Activated CD4-positive, alpha-beta T cell treated with anti-CD3 and anti-CD28 coated beads, Interleukin-10, Interleukin-2, amounts not matched to agents 100 ng/mL and 50 ng/mL, durations not matched to agents 16 hours and 8 hours (primary cell): ENCODE results near the gene NCS1.
"Not testable (repeated sequence)": the region's sequence is repeated elsewhere in the genome, so short reads cannot be mapped to it uniquely, and the experiment has no call there.

ENCODE experiments used
- DNase-seq: peaks from one replicate; pipeline ENCODE4 v3.0.0-alpha.2; 2020

The NCS1 gene

DNA sequence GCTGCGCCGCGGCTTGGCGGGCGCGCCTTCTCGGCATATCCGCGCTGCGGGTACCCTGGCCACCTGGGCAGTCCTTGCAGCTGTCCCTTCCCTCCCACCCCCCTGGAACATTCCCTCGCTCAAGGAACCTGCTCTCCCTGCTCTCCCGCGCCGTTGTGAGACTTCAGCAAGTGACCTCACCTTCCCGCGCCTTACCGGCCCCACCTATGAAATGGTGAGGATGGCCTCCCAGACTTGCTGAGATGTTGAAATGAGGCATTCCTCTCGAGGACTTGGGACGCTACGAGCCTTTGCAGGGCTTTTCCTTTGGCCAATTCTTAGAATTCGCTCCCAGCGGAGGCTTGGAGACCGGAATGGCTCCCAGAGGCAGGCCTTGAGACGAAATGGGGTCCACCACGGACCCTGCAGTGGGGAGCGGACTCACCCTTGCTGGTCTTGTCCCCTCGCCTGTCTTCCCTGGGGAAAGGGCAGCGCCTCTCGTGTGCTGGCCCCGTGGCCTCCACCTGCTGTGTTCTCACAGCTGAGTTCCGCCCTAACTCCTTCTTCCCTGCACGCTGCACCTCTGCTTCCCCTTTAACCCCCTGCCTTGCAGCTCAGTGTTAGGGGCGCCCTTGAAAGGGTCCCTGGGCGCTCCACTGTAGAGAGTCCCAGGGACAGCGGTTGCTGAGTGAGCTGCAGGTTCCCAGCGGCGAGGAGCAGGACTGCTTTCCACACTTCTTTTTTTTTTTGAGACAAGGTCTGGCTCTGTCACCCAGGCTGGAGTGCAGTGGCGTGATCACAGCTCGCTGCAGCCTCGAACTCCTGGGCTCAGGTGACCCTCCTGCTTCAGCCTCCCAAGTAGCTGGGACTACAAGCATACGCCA lies 94.3 kb downstream of the NCS1 start:
- DNase-seq = no peak

DNA sequence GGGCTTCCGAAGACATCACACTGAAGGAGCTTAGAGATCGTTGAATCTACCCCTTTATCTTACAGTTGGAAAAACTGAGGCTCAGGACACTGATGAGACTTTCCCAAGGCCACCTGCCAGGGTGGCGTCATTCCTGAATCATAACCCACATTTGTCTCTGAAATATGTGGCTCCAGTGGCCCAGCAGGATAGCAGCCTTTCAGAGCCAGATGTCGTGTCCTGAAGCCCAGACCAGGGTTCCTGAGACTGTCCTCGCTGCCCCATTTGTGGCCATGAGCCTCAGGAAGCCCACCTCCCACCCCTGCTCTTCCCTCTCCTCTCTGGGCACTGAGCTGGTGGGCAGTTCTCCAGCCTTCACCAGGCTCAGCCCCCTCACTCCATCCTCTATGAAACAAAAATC lies 95.7 kb downstream of the NCS1 start:
- DNase-seq = no peak

DNA sequence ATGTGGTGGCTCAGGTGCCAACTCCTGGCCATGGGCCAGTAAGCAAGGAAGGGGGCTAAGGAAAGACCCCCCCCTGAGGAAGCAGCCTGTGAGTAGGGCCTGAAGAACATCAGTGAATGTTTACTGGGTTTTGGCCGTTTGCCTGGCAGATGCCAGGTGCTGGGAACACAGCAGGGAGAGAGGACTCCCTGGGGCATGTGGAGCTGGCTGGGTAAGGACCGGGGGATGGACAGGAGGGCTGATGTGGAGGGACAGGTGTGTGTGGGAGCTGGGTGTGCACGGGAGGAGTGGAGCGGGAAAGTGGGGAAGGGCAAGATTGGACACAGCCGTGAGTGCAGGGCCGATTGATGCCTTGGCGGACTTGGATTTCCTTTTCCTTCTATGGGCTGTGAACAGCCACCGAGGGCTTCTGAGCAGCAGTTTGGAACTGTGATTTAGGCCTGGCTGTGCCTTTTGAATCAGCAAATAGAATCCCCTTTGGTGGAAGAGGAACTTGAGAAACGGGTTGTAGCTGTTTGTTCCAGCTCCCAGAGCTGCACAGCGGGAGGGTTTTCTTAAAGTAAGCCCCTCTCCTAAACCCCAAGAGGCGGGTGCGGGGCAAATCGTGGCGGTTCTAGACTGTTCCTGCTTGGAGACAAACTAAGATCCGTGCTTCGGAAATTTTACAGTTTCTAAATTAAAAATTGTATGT lies 96.5 kb downstream of the NCS1 start:
- no peak for DNase-seq

DNA sequence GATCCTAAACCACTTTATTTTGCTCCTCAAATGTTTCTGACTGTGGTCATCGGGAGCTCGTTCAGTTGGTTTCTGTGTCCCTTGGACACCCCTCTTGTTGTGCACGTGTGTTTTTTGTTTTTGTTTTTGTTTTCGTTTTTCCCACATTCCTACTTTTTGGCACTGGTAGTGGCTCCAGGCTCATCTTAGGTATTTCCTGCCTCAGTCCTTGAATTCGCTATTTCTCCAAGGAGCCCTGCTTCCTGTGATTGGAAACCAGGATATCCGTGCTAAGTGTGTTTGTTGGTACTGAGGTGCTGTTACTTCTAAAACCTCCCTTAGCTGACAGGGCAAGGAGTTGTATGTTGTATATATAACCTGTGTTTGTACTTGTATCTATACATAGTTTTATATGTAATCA lies 99.3 kb downstream of the NCS1 start:
- no peak for DNase-seq

DNA sequence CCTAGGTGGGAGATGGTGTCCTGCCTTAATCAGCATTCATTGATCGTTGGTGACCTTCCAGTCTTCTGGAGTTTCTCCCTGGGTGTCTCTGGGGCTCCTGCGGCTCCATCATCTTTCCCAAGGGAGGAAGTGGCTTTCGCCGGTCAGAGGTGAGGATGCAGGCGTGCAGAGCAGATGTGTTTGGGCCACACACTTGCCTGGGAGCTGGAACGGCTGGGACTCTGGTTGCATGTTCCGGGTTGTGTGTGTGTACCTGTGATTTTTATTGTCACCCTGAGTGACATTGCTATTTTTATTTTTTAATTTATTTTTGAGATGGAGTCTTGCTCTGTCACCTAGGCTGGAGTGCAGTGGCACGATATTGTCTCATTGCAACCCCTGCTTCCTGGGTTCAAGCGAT lies 103.0 kb downstream of the NCS1 start:
- DNase-seq = no peak

DNA sequence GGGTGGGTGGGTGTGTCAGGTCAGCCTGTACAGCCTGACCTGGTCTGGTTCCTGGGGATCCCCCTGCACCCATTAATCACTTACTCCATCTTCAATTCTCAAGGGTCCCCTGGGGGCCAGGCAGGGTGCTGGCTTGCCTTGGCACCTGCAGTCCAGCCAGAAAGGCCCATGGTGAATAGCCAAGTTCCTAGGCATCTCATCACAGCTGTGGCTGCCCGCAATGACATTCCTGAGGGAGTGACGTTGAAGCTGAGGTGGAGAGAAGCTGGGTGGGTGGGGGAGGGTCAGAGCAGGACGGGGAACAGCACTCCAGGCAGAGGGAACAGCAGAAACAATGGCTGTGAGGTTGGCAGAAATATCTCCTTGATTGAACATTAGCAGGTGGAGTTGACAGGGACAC lies 103.9 kb downstream of the NCS1 start:
- DNase-seq = no peak

DNA sequence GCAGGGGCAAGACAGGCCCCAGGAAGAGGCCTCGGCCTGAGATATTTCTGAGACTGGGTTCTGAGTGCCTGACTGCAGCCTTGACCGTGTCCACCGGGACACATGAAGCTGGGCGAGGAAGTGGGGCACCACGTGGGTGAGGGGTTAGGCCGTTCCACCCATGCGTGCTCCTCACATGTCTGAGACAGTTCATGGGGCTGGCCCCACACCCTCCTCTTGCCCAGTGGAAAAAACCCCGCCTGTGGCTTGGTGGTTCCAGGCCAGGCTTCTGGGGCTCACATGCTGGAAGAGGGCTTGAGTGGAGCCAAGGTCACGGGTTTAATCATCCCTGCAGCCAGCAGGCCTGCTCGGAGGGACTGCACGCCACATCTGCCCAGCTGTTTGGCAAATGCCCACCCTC lies 104.8 kb downstream of the NCS1 start:
- DNase-seq = no peak

DNA sequence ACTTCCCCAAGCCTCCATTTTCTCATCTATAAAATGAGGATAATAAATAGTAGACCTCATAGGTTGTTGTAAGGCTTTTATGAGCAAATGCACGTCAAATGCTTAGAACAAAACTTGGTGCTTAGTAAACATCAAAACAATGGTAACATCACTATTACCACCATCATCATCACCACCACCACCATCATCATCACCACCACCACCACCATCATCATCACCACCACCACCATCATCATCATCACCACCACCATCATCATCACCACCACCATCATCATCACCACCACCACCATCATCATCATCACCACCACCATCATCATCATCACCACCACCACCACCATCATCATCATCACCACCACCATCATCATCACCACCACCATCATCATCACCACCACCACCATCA lies 105.3 kb downstream of the NCS1 start:
- not testable (repeated sequence) for DNase-seq

DNA sequence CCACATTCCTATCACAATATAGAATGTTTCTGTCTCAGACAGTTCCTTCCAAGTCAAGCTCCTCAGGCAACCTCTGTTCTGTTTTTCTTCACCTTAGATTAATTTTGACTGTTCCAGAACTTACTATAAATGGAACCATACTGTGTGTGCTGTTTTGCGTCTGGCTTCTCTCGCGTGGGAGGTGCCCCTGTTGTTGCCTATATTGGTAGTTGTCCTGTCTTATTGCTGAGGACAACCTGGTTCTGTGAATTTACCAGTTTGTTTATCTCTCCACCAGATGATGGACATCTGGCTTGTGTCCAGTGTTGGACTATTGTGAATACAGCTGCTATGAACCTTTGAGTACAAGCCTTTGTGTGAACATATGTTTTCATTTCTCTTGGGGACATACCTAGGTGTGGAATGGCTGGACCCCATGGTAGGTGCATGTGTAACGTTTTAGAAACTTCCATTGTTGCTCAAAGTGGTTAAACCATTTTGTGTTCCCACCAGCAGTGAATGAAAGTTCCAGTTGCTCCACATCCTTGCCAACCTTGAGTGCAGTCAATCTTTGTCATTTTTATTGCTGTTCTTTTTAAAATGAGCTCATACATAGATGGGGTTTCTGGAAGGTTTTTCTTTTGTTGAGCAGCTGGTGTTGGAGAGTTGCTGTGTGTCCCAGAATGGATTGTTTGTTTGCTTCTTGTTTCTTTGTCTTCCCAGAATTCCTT lies 111.5 kb downstream of the NCS1 start:
- DNase-seq = no peak

DNA sequence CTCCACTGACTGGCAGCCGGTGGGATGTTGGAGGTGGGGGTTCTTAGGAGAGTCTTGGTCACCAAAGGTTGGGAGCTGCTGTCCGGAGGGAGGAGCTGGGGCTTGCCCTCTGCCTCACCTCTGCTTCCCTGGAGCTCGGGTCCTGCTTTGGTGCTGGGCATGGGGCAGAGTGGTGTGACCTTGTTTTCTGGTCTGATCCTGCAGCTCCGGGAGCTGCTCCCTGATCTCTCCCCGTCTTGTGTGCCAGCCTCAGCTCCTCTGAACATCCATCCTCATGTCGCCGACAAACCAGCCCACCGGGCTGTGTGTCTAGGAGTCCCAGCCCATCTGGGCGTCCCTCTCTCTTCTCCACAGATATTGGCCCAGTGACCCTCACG lies 112.0 kb downstream of the NCS1 start:
- DNase-seq = no peak

DNA sequence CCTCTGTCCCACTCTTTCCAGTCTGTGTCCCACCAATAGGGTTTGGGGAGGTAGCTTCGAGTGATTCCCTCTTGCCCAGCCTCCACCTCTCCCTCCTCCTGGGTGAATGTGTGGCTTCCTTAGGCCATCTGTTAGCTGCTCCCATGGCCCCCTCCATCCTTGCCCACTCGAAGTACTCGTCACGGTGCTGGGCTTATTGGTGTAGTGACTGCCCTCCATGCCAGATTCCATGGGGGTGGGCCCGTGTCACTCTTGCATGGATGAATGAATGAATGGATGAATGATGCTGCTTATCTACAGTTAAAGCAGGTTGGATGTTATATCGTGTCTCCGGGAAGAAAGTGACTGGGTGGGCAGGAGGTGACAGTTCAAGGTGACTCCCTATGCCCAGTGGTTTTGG lies 112.5 kb downstream of the NCS1 start:
- DNase-seq = no peak

DNA sequence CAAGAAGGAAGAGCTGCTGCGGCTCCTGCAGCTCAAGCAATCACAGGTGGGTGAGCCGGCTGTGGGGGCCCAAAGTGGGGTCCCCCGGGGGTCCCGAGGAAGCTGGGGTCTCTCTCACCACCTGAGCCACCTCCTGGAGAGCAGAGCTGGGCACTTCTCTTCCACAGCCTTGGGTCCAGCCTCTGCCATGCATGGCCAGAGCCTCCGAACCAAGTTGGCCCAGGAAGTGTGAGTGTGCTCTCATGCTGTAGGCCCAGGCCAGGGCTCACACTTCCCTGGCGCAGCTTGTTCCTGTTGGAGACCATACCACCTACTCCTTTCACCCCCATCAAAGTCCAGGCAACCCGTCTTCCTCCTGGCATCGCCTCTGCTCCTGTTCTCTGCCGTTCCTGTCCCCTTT lies 113.1 kb downstream of the NCS1 start:
- DNase-seq = no peak

DNA sequence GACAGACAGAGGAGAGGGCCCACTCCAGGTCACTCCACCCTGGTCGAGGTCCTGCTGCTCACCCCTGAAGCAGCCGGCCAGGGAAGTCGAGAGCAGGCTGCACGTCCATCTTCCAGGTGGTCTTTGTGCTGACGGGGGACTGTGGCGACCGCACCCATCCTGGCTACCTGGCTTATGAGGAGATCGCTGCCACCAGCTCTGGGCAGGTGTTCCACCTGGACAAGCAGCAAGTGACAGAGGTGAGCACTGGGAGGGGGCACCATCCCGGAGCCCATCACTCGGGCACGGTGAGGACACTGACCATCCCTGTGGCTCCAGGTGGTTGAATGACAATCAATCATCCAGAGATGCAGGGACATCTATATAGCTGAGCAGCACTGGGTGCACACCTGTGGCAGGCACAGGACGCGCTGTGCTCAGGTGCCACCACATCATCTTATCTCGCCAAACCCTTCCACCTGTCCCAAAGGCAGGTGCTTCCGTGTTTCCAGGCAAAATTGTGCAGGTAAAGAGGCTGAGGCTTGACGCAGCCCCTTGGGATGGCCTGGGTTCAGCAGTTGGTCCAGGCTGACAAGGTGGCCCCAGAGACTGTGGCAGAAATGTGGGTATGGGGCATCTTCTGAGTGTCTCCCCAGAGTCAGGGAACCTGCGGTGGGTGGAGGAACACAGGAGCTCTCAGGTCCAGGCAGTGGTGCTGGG lies 114.0 kb downstream of the NCS1 start:
- DNase-seq = no peak
